IMR-90 (cell line): ENCODE measurements around the gene FRAS1. TPM values are rescaled to one million over a fixed set of nuclear protein-coding genes. Genes with fewer than 3 reads are reported as not detected.

Source experiments
- ATAC-seq: fragments of 200-7000 bp; cut with Tn5 transposase; 2 replicates; pipeline ENCODE4 v1.9.1; 2020; ENCODE audit warnings: low read depth, mild to moderate bottlenecking, moderate library complexity
- BruUV-seq: library from RNA; stranded (reverse); fragments of 400-500 nt; replicated peaks from 2 replicates; lab custom pipeline; 2021; lab: Mats Ljungman, UMichigan
- CTCF ChIA-PET: fragments of 300-600 bp; formaldehyde crosslinking; extraction: SDS; loops from one replicate; lab custom pipeline; 2021; ENCODE audit warnings: antibody characterized with exemption; lab: Yijun Ruan, JAX
- POLR2A ChIA-PET: fragments of 300-600 bp; sonication (Branson Sonifier 250); formaldehyde crosslinking; loops from one replicate; lab custom pipeline; 2022; ENCODE audit warnings: antibody characterized with exemption; ENCODE audit not compliant: unreplicated experiment; lab: Charles Lee
- DNase-seq: peaks from one replicate; pipeline ENCODE4 v3.0.0; 2013
- H2AFZ ChIP-seq: replicated peaks from 2 replicates; pipeline ENCODE3; 2013; ENCODE audit warnings: low read length, mild to moderate bottlenecking; ENCODE audit not compliant: poor library complexity
- H2AK5ac ChIP-seq: 2 replicates; pipeline ENCODE4 v1.6.1; 2013; ENCODE audit warnings: low read depth, low read length, inconsistent platforms
- H2AK9ac ChIP-seq: replicated peaks from 2 replicates; pipeline ENCODE3; 2013; ENCODE audit warnings: mild to moderate bottlenecking, low read depth, low read length, moderate library complexity; ENCODE audit not compliant: poor library complexity
- H2BK120ac ChIP-seq: 2 replicates; pipeline ENCODE4 v1.6.1; 2013; ENCODE audit warnings: low read depth, low read length, inconsistent platforms
- H2BK15ac ChIP-seq: 3 replicates; pipeline ENCODE4 v1.6.1; 2013; ENCODE audit warnings: low read depth, low read length, inconsistent platforms
- H2BK20ac ChIP-seq: 2 replicates; pipeline ENCODE4 v1.6.1; 2013; ENCODE audit warnings: low read depth, mild to moderate bottlenecking, inconsistent platforms, low read length, moderate library complexity
- H2BK5ac ChIP-seq: 2 replicates; pipeline ENCODE4 v1.6.1; 2013; ENCODE audit warnings: mild to moderate bottlenecking, low read depth, low read length, inconsistent platforms; ENCODE audit not compliant: poor library complexity, severe bottlenecking
- H3K14ac ChIP-seq: replicated peaks from 2 replicates; pipeline ENCODE4 v1.6.1; 2013; ENCODE audit warnings: low read depth, low read length, inconsistent platforms
- H3K18ac ChIP-seq: 2 replicates; pipeline ENCODE4 v1.6.1; 2013; ENCODE audit warnings: low read depth, low read length, control low read depth
- H3K23ac ChIP-seq: 2 replicates; pipeline ENCODE4 v1.6.1; 2013; ENCODE audit warnings: low read depth, low read length, inconsistent platforms
- H3K27ac ChIP-seq: 2 replicates; pipeline ENCODE4 v1.5.1; 2013; ENCODE audit warnings: mild to moderate bottlenecking, control low read depth, low read length; ENCODE audit not compliant: insufficient read depth
- H3K27me3 ChIP-seq: 2 replicates; pipeline ENCODE4 v1.6.1; 2013; ENCODE audit warnings: low read length; ENCODE audit not compliant: control insufficient read depth, insufficient read depth
- H3K36me3 ChIP-seq: 2 replicates; pipeline ENCODE4 v1.6.1; 2013; ENCODE audit warnings: low read length, mixed read lengths; ENCODE audit not compliant: control insufficient read depth, insufficient read depth
- H3K4ac ChIP-seq: 2 replicates; pipeline ENCODE4 v1.6.1; 2013; ENCODE audit warnings: low read depth, low read length, inconsistent platforms
- H3K4me1 ChIP-seq: 2 replicates; pipeline ENCODE4 v1.6.1; 2013; ENCODE audit warnings: low read length, mixed read lengths; ENCODE audit not compliant: control insufficient read depth, insufficient read depth
- H3K4me2 ChIP-seq: 2 replicates; pipeline ENCODE4 v1.6.1; 2013; ENCODE audit warnings: low read depth, mild to moderate bottlenecking, control low read depth, low read length, moderate library complexity
- H3K4me3 ChIP-seq: 2 replicates; pipeline ENCODE4 v1.5.1; 2013; ENCODE audit warnings: low read depth, mild to moderate bottlenecking, control low read depth, low read length, moderate library complexity; ENCODE audit not compliant: insufficient read depth
- H3K56ac ChIP-seq: 2 replicates; pipeline ENCODE4 v1.6.1; 2013; ENCODE audit warnings: low read length, inconsistent platforms; ENCODE audit not compliant: insufficient read depth; ENCODE audit errors: extremely low read depth
- H3K79me1 ChIP-seq, 2 experiments: 2 replicates each; pipeline ENCODE4 v1.6.1; 2013; ENCODE audit warnings: low read length in 2 of 2, inconsistent platforms in 1 of 2, low read depth in 1 of 2
- H3K9ac ChIP-seq: 2 replicates; pipeline ENCODE4 v1.6.1; 2013; ENCODE audit warnings: low read depth, low read length, control low read depth
- H3K9me1 ChIP-seq: 2 replicates; pipeline ENCODE4 v1.6.1; 2013; ENCODE audit warnings: low read length, inconsistent platforms; ENCODE audit not compliant: insufficient read depth
- H3K9me3 ChIP-seq: 2 replicates; pipeline ENCODE4 v1.6.1; 2013; ENCODE audit warnings: low read length; ENCODE audit not compliant: control insufficient read depth, insufficient read depth
- H4K20me1 ChIP-seq: 2 replicates; pipeline ENCODE4 v1.6.1; 2013; ENCODE audit warnings: low read length, inconsistent platforms; ENCODE audit not compliant: insufficient read depth
- H4K5ac ChIP-seq: 2 replicates; pipeline ENCODE4 v1.6.1; 2013; ENCODE audit warnings: mild to moderate bottlenecking, low read depth, low read length, control low read depth
- H4K8ac ChIP-seq, 2 experiments: 2 replicates each; pipeline ENCODE4 v1.6.1; 2013; ENCODE audit warnings: low read depth in 2 of 2, low read length in 2 of 2, control low read depth in 1 of 2, inconsistent platforms in 1 of 2
- H4K91ac ChIP-seq: 2 replicates; pipeline ENCODE4 v1.6.1; 2013; ENCODE audit warnings: low read depth, low read length, inconsistent platforms; ENCODE audit not compliant: insufficient read depth
- BHLHE40 ChIP-seq: fragments of 150-350 bp; IDR thresholded peaks from 2 replicates; pipeline ENCODE4 v1.6.1; 2016; ENCODE audit warnings: mild to moderate bottlenecking, low read depth, low read length
- CEBPB ChIP-seq: IDR thresholded peaks from 2 replicates; pipeline ENCODE4 v1.6.1; 2012; ENCODE audit warnings: low read depth, low read length, improper control_type of control experiment
- CHD1 ChIP-seq: IDR thresholded peaks from 2 replicates; pipeline ENCODE4 v1.6.1; 2012; ENCODE audit warnings: low read depth, low read length, improper control_type of control experiment
- CTCF ChIP-seq: conservative IDR thresholded peaks from 2 replicates; pipeline ENCODE4 v1.5.1; 2012; ENCODE audit warnings: mild to moderate bottlenecking, low read depth, low read length, improper control_type of control experiment
- FOS ChIP-seq: fragments of 150-350 bp; IDR thresholded peaks from 2 replicates; pipeline ENCODE4 v1.6.1; 2016; ENCODE audit warnings: low read depth, low read length
- MAFK ChIP-seq: IDR thresholded peaks from 2 replicates; pipeline ENCODE4 v1.6.1; 2012; ENCODE audit warnings: low read depth, low read length, improper control_type of control experiment
- MAZ ChIP-seq: IDR thresholded peaks from 2 replicates; pipeline ENCODE4 v1.6.1; 2012; ENCODE audit warnings: low read depth, mild to moderate bottlenecking, low read length, improper control_type of control experiment, moderate library complexity, borderline replicate concordance
- MXI1 ChIP-seq: IDR thresholded peaks from 2 replicates; pipeline ENCODE4 v1.6.1; 2012; ENCODE audit warnings: low read depth, mild to moderate bottlenecking, low read length, moderate library complexity, borderline replicate concordance
- NFE2L2 ChIP-seq: fragments of 150-350 bp; IDR thresholded peaks from 2 replicates; pipeline ENCODE4 v1.6.1; 2016; ENCODE audit warnings: low read depth, mild to moderate bottlenecking, low read length
- POLR2A ChIP-seq: IDR thresholded peaks from 2 replicates; pipeline ENCODE4 v1.6.1; 2012; ENCODE audit warnings: mild to moderate bottlenecking, low read depth, low read length
- RAD21 ChIP-seq: IDR thresholded peaks from 2 replicates; pipeline ENCODE4 v1.6.1; 2012; ENCODE audit warnings: low read length, improper control_type of control experiment
- RCOR1 ChIP-seq: IDR thresholded peaks from 2 replicates; pipeline ENCODE4 v1.6.1; 2012; ENCODE audit warnings: mild to moderate bottlenecking, low read length, improper control_type of control experiment; ENCODE audit not compliant: insufficient replicate concordance
- SMC3 ChIP-seq: fragments of 150-350 bp; IDR thresholded peaks from 2 replicates; pipeline ENCODE4 v1.6.1; 2016; ENCODE audit warnings: low read depth, mild to moderate bottlenecking, antibody characterized with exemption, low read length, moderate library complexity
- USF2 ChIP-seq: fragments of 150-350 bp; IDR thresholded peaks from 2 replicates; pipeline ENCODE4 v1.6.1; 2017; ENCODE audit warnings: mild to moderate bottlenecking, antibody characterized with exemption, low read length, low read depth
- WGBS, 2 experiments: methylation state at CpG; one replicate each; pipeline versions ENCODE4 v1.1.5 to v1.1.7; 2013; ENCODE audit warnings: missing lambda C conversion rate in 2 of 2; ENCODE audit not compliant: insufficient read length in 1 of 2; ENCODE audit errors: extremely low coverage in 2 of 2; 5-methylcytosine and 5-hydroxymethylcytosine counted together
- dilution Hi-C: fragments of 300-500 bp; cut with HindIII; formaldehyde crosslinking; loops from one replicate; pipeline ENCODE4 v1.14.3; 2018; ENCODE audit warnings: low sequenced_read_pairs; ENCODE audit not compliant: unreplicated experiment
- in situ Hi-C: fragments of 300-500 bp; cut with MboI; formaldehyde crosslinking; loops from 3 replicates; pipeline ENCODE4 v1.14.3; 2019; ENCODE audit warnings: low sequenced_read_pairs, inconsistent platforms, mixed read lengths
- intact Hi-C: fragments of 100-400 bp; cut with micrococcal nuclease; formaldehyde crosslinking; loops from 2 replicates; pipeline ENCODE4 v1.10.0; 2022
- polyA plus RNA-seq, 3 experiments: library from polyadenylated mRNA; depleted of rRNA; stranded (reverse); fragments of >200 nt; gene quantifications; 2 replicates each; pipeline ENCODE4 v1.2.3, GENCODE V29; 2012; ENCODE audit warnings: low replicate concordance in 1 of 3
- total RNA-seq: library from RNA; depleted of rRNA; stranded (reverse); fragments of >200 nt; gene quantifications from 2 replicates; pipeline ENCODE4 v1.2.3, GENCODE V29; 2012
- TF ChIP-seq, protein P1 (sequence below): fragments of 150-350 bp; IDR thresholded peaks from 2 replicates; pipeline ENCODE4 v1.6.1; 2016; ENCODE audit warnings: low read depth, mild to moderate bottlenecking, low read length, moderate library complexity, borderline replicate concordance

FRAS1 gene
- total and polyA plus RNA-seq, 2 of the 4 experiments (the other 2 are of a cell fraction): under 0.01 to 0.03 TPM

GRCh38 chr4:78322032-78322431 lies 264.9 kb downstream of the FRAS1 start:
- Histone ChIP-seq H3K4me1 (no peaks in the 10 kb centered on the region), H3K4me2 (no peak overlapping the region), H3K14ac (no peak overlapping the region), H3K9me3 (no peaks in the 10 kb centered on the region), H2AK9ac (no peak overlapping the region), H4K8ac (no peak overlapping the region), H3K79me1 (no peaks in the 10 kb centered on the region), H3K9ac (no peak overlapping the region), H3K9me1 (no peaks in the 10 kb centered on the region), H3K4ac (no peak overlapping the region), H4K5ac (no peak overlapping the region), H2BK120ac (no peak overlapping the region), H3K23ac (no peak overlapping the region), H3K56ac (no peak overlapping the region), H2BK5ac (no peak overlapping the region), H3K4me3 (no peak overlapping the region), H3K18ac (no peak overlapping the region), H2BK15ac (no peak overlapping the region), H3K36me3 (no peaks in the 10 kb centered on the region), H2BK20ac (no peak overlapping the region), H4K20me1 (no peaks in the 10 kb centered on the region), H4K91ac (no peak overlapping the region), H2AFZ (no peak overlapping the region), H3K27me3 (peaks cover 6% of the 10 kb centered on the region), H3K27ac (no peak overlapping the region), H2AK5ac (no peak overlapping the region)
- no peak for ATAC-seq
- in situ Hi-C loops: no loop called here
- no CpG with 5 or more reads among the region's 5 CpGs for WGBS, 2 experiments
- dilution Hi-C loops: no loop called here
- no peak for DNase-seq
- BruUV-seq: no TSS peak
- no peak for TF ChIP-seq CTCF
- no peak for TF ChIP-seq CEBPB
- no peak for TF ChIP-seq MAZ
- TF ChIP-seq POLR2A: no peak
- TF ChIP-seq, protein P1, sequence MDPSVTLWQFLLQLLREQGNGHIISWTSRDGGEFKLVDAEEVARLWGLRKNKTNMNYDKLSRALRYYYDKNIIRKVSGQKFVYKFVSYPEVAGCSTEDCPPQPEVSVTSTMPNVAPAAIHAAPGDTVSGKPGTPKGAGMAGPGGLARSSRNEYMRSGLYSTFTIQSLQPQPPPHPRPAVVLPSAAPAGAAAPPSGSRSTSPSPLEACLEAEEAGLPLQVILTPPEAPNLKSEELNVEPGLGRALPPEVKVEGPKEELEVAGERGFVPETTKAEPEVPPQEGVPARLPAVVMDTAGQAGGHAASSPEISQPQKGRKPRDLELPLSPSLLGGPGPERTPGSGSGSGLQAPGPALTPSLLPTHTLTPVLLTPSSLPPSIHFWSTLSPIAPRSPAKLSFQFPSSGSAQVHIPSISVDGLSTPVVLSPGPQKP: no peak
- TF ChIP-seq MXI1: no peak
- TF ChIP-seq SMC3: no peak
- no peak for TF ChIP-seq FOS
- no peak for TF ChIP-seq USF2
- no peak for TF ChIP-seq MAFK
- TF ChIP-seq RCOR1: no peak
- TF ChIP-seq CHD1: no peak
- TF ChIP-seq NFE2L2: no peak
- TF ChIP-seq BHLHE40: no peak
- no peak for TF ChIP-seq RAD21
- ChIA-PET POLR2A (no interaction called here), CTCF (no interaction called here)
- intact Hi-C loops: no loop called here
